K562 (cell line): Measurements from ENCODE around the gene ZNF346. TPM values are rescaled to one million over a fixed set of nuclear protein-coding genes. Genes with fewer than 3 reads are reported as not detected.

ENCODE experiments used
- ATF1 ChIP-seq, 2 experiments: fragments of 450-650 bp in 1 of 2; IDR thresholded peaks; 2 replicates each; pipeline ENCODE4 v1.6.1; 2016; ENCODE audit warnings: missing compliant biosample characterization in 1 of 2, missing genetic modification characterization in 1 of 2
- CCNT2 ChIP-seq: IDR thresholded peaks from 2 replicates; pipeline ENCODE4 v1.6.1; 2011; ENCODE audit warnings: borderline replicate concordance, low read depth, mild to moderate bottlenecking, moderate library complexity, mixed read lengths, low read length; ENCODE audit not compliant: insufficient read length; ENCODE audit errors: extremely low read depth
- DPF2 ChIP-seq: fragments of 450-650 bp; IDR thresholded peaks from 2 replicates; pipeline ENCODE4 v1.6.1; 2016
- E2F3 ChIP-seq: fragments of 250-450 bp; sonication (Bioruptor Pico); IDR thresholded peaks from 2 replicates; pipeline ENCODE4 v1.4.0; 2020; ENCODE audit warnings: mild to moderate bottlenecking
- FOXK1 ChIP-seq: sonication (generic); formaldehyde crosslinking; IDR thresholded peaks from 2 replicates; pipeline ENCODE4 v1.8.0; 2022; ENCODE audit warnings: missing genetic modification reagents, mild to moderate bottlenecking, borderline replicate concordance
- GABPB1 ChIP-seq: sonication (generic); formaldehyde crosslinking; IDR thresholded peaks from 2 replicates; pipeline ENCODE4 v1.8.0; 2022; ENCODE audit warnings: mild to moderate bottlenecking, missing genetic modification reagents
- MCM3 ChIP-seq: fragments of 450-650 bp; IDR thresholded peaks from 2 replicates; pipeline ENCODE4 v1.6.1; 2016
- NFIC ChIP-seq: fragments of 450-650 bp; IDR thresholded peaks from 2 replicates; pipeline ENCODE4 v1.6.1; 2017; ENCODE audit warnings: mild to moderate bottlenecking, inconsistent platforms
- NONO ChIP-seq, 2 experiments: fragments of 200-400 bp in 1 of 2; fragments of 450-650 bp in 1 of 2; formaldehyde crosslinking in 1 of 2; IDR thresholded peaks; 2 replicates each; pipeline ENCODE4 v1.6.1; 2017; ENCODE audit warnings: low read depth in 2 of 2, mild to moderate bottlenecking in 2 of 2, moderate library complexity in 2 of 2, low read length in 1 of 2
- NRF1 ChIP-seq, 2 experiments: fragments of 450-650 bp; IDR thresholded peaks in 1 of 2; conservative IDR thresholded peaks in 1 of 2; 2 replicates each; pipeline ENCODE4 v1.6.1; 2014; ENCODE audit warnings: mild to moderate bottlenecking in 2 of 2
- SIN3A ChIP-seq, 2 experiments: fragments of 150-350 bp in 1 of 2; IDR thresholded peaks; 2 replicates each; pipeline ENCODE4 v1.6.1; 2011 to 2016; ENCODE audit warnings: borderline replicate concordance in 2 of 2, low read depth in 2 of 2, low read length in 2 of 2, mild to moderate bottlenecking in 2 of 2, moderate library complexity in 2 of 2; ENCODE audit not compliant: control insufficient read depth in 1 of 2
- polyA plus RNA-seq, 8 experiments: library from polyadenylated mRNA; depleted of rRNA in 4 of 8; stranded (reverse) in 5 of 8; unstranded in 3 of 8; fragments of >200 nt; fragmentation: Nextera tagmentation in 2 of 8; fragmentation: Illumina TruSeq in 1 of 8; extraction: Ambion mirVana in 2 of 8; extraction: Trizol in 1 of 8; gene quantifications; 2 replicates each; pipeline versions ENCODE4 v1.2.1 to v1.2.3, GENCODE V29; 2011 to 2014; ENCODE audit warnings: inconsistent platforms in 1 of 8, missing spikeins in 1 of 8
- total RNA-seq, 7 experiments: library from RNA; depleted of rRNA in 6 of 7; stranded (reverse); fragments of >200 nt in 6 of 7; fragmentation: Illumina TruSeq in 2 of 7; extraction: Trizol in 2 of 7; gene quantifications; 2 replicates each; pipeline versions ENCODE4 v1.2.1 to v1.2.3, GENCODE V29; 2011 to 2021; ENCODE audit warnings: low replicate concordance in 1 of 7
- TF ChIP-seq, protein P1 (sequence below): fragments of 150-350 bp; conservative IDR thresholded peaks from 2 replicates; pipeline ENCODE4 v1.6.1; 2014; ENCODE audit warnings: low read length
- TF ChIP-seq, protein P2 (sequence below), 2 experiments: fragments of 200-800 bp in 1 of 2; sonication (Bioruptor generic) in 1 of 2; sonication (generic) in 1 of 2; formaldehyde crosslinking in 1 of 2; IDR thresholded peaks in 1 of 2; conservative IDR thresholded peaks in 1 of 2; 2 replicates each; pipeline versions ENCODE4 v1.5.0 to v1.6.1; 2016 to 2020; ENCODE audit warnings: missing compliant biosample characterization in 1 of 2, missing genetic modification characterization in 1 of 2, missing genetic modification reagents in 1 of 2
- TF ChIP-seq, protein P3 (sequence below), 2 experiments: fragments of 250-450 bp in 1 of 2; fragments of 450-650 bp in 1 of 2; sonication (Bioruptor Pico) in 1 of 2; IDR thresholded peaks; 2 replicates each; pipeline versions ENCODE4 v1.6.1 to v1.8.0; 2016 to 2021; ENCODE audit warnings: mild to moderate bottlenecking in 2 of 2, moderate library complexity in 2 of 2, missing compliant biosample characterization in 1 of 2, missing genetic modification characterization in 1 of 2
- TF ChIP-seq, protein P4 (sequence below), 3 experiments: fragments of 200-800 bp in 1 of 3; fragments of 250-450 bp in 1 of 3; fragments of 450-650 bp in 1 of 3; sonication (Bioruptor Pico) in 1 of 3; sonication (Bioruptor generic) in 1 of 3; formaldehyde crosslinking in 1 of 3; IDR thresholded peaks; 2 replicates each; pipeline versions ENCODE4 v1.6.1 to v1.8.0; 2016 to 2022; ENCODE audit warnings: mild to moderate bottlenecking in 2 of 3, missing genetic modification characterization in 2 of 3, missing compliant biosample characterization in 1 of 3, moderate library complexity in 1 of 3

Gene ZNF346
- total and polyA plus RNA-seq, 9 of the 15 experiments (the other 6 are each of a cell fraction or from before 2014, with no cell fraction given), result 5.0 to 25.1 (median 20.1) TPM

DNA sequence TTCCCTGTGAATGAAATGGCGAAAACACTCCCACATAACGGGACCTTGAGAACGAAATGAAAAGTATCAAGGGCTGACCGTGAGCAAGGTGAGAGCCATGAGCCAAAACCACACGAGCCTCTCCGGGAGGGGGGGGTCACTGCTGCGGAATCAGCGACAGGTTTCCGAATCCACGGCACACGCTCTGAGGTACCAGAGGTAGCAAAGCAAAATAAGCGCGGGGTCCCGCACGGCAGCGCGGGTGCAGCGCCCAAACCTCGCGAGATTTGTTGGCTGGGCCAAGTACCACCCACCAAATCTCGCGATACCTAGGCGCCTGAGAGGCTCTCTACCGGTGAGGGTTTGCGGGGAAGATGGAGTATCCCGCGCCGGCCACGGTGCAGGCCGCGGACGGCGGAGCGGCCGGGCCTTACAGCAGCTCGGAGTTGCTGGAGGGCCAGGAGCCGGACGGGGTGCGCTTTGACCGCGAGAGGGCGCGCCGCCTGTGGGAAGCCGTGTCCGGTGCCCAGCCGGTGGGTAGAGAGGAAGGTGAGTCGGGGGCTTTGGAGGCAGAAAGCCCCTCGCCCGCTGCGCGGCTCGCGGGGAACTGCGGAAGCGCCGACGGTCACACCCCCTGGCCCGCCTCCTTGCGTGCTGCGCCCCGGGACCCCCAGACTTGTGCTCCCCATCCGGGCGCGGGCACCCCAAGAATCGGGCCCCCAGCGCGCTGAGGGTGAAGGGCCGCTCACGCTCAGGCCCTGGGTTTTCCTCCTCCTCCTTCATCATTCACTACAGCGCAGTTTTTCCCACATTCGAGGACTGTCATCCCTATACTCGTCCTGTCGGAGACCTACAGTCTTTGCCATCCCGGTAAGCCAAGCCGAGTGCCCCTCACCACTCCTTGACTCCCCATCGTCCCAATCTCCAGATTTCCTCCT is at the start of gene ZNF346 (continued):
- TF ChIP-seq, protein P1, sequence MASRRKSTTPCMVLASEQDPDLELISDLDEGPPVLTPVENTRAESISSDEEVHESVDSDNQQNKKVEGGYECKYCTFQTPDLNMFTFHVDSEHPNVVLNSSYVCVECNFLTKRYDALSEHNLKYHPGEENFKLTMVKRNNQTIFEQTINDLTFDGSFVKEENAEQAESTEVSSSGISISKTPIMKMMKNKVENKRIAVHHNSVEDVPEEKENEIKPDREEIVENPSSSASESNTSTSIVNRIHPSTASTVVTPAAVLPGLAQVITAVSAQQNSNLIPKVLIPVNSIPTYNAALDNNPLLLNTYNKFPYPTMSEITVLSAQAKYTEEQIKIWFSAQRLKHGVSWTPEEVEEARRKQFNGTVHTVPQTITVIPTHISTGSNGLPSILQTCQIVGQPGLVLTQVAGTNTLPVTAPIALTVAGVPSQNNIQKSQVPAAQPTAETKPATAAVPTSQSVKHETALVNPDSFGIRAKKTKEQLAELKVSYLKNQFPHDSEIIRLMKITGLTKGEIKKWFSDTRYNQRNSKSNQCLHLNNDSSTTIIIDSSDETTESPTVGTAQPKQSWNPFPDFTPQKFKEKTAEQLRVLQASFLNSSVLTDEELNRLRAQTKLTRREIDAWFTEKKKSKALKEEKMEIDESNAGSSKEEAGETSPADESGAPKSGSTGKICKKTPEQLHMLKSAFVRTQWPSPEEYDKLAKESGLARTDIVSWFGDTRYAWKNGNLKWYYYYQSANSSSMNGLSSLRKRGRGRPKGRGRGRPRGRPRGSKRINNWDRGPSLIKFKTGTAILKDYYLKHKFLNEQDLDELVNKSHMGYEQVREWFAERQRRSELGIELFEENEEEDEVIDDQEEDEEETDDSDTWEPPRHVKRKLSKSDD, result peak; percentile 93; the same call in 1 of the 2 replicates
- TF ChIP-seq, protein P2, sequence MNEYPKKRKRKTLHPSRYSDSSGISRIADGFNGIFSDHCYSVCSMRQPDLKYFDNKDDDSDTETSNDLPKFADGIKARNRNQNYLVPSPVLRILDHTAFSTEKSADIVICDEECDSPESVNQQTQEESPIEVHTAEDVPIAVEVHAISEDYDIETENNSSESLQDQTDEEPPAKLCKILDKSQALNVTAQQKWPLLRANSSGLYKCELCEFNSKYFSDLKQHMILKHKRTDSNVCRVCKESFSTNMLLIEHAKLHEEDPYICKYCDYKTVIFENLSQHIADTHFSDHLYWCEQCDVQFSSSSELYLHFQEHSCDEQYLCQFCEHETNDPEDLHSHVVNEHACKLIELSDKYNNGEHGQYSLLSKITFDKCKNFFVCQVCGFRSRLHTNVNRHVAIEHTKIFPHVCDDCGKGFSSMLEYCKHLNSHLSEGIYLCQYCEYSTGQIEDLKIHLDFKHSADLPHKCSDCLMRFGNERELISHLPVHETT (CRISPR knock-in tag; conservative IDR thresholded peaks at IDR 0.05 in 1 of 2, IDR thresholded peaks at IDR 0.05 in 1 of 2), result peak in 1 of 2 experiments; percentile 43; a peak in 1 of 4 replicates
- peak; percentile 43 for TF ChIP-seq NFIC
- TF ChIP-seq GABPB1 (CRISPR knock-in tag), result peak; percentile 26; the same call in 1 of the 2 replicates
- peak; percentile 46 for TF ChIP-seq CCNT2
- TF ChIP-seq, protein P3, sequence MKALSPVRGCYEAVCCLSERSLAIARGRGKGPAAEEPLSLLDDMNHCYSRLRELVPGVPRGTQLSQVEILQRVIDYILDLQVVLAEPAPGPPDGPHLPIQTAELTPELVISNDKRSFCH (CRISPR knock-in tag; IDR thresholded peaks at IDR 0.05), result no peak
- TF ChIP-seq, protein P3 (tag; IDR thresholded peaks at IDR 0.05), result 0 out of 2 replicates have a peak, but pooled peaks have one; percentile 23
- TF ChIP-seq, protein P4, sequence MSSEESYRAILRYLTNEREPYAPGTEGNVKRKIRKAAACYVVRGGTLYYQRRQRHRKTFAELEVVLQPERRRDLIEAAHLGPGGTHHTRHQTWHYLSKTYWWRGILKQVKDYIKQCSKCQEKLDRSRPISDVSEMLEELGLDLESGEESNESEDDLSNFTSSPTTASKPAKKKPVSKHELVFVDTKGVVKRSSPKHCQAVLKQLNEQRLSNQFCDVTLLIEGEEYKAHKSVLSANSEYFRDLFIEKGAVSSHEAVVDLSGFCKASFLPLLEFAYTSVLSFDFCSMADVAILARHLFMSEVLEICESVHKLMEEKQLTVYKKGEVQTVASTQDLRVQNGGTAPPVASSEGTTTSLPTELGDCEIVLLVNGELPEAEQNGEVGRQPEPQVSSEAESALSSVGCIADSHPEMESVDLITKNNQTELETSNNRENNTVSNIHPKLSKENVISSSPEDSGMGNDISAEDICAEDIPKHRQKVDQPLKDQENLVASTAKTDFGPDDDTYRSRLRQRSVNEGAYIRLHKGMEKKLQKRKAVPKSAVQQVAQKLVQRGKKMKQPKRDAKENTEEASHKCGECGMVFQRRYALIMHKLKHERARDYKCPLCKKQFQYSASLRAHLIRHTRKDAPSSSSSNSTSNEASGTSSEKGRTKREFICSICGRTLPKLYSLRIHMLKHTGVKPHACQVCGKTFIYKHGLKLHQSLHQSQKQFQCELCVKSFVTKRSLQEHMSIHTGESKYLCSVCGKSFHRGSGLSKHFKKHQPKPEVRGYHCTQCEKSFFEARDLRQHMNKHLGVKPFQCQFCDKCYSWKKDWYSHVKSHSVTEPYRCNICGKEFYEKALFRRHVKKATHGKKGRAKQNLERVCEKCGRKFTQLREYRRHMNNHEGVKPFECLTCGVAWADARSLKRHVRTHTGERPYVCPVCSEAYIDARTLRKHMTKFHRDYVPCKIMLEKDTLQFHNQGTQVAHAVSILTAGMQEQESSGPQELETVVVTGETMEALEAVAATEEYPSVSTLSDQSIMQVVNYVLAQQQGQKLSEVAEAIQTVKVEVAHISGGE (CRISPR knock-in tag; IDR thresholded peaks at IDR 0.05), result 0 out of 6 replicates have a peak, but pooled peaks of 1 of the 3 experiments have one; percentile 27
- peak; percentile 16 to 77; a peak in 2 of 4 replicates for TF ChIP-seq SIN3A (IDR thresholded peaks at IDR 0.05; ENCODE audit: borderline replicate concordance in 2 of 2, control insufficient read depth in 1 of 2, low read depth in 2 of 2, low read length in 2 of 2)
- TF ChIP-seq NONO (IDR thresholded peaks at IDR 0.05; ENCODE audit: low read depth in 2 of 2, low read length in 1 of 2), result peak; percentile 12 to 89; a peak in 2 of 4 replicates
- 0 out of 2 replicates have a peak, but pooled peaks have one; percentile 55 for TF ChIP-seq FOXK1
- peak; percentile 66; the same call in 1 of the 2 replicates for TF ChIP-seq E2F3 (CRISPR knock-in tag)
- TF ChIP-seq MCM3, result no peak
- 0 out of 2 replicates have a peak, but pooled peaks have one; percentile 31 for TF ChIP-seq DPF2
- TF ChIP-seq ATF1 (CRISPR knock-in tag; IDR thresholded peaks at IDR 0.05), result no peak
- peak; percentile 5; the same call in 1 of the 2 replicates for TF ChIP-seq ATF1 (tag; IDR thresholded peaks at IDR 0.05)
- TF ChIP-seq NRF1 (conservative IDR thresholded peaks at IDR 0.05 in 1 of 2, IDR thresholded peaks at IDR 0.05 in 1 of 2), result peak; percentile 67 to 72
